Hepatocyte (in vitro differentiated cells): ENCODE results near the gene MLPH.

Source experiments
- EZH2 ChIP-seq: fragments of 200-600 bp; sonication (generic); IDR thresholded peaks from 2 replicates; pipeline ENCODE4 v1.6.1; 2016; ENCODE audit warnings: antibody characterized with exemption, mild to moderate bottlenecking, borderline replicate concordance
- EZH2phosphoT487 ChIP-seq: fragments of 200-600 bp; sonication (generic); IDR thresholded peaks from one replicate; pipeline ENCODE4 v1.6.1; 2018; ENCODE audit warnings: antibody characterized with exemption, mild to moderate bottlenecking, low read depth, moderate library complexity; ENCODE audit not compliant: unreplicated experiment, severe bottlenecking
- TF ChIP-seq, protein P1 (sequence below): fragments of 200-600 bp; sonication (generic); IDR thresholded peaks from 2 replicates; pipeline ENCODE4 v1.5.1; 2016; ENCODE audit warnings: antibody characterized with exemption, mild to moderate bottlenecking; ENCODE audit not compliant: poor library complexity

DNA sequence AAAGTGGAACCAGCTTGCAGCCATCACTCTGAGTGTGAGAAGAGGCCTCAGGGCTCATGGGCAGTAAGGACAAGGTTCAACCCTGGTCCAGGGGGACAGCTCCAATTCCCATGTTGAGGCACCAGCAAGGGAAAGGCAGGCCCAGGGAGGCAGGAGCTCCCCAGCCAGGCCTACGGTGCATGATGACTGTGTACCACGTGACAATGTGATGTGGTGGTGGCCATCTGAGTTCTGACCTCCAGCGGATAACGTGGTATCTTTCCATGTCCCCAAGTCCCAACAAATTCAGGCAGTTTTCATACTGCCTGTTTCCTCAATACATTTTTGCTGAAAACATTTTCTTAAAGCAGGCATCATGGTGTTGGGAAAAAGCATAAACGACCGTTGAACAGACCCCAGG, 36.9 kb upstream of the MLPH start:
- TF ChIP-seq, protein P1, sequence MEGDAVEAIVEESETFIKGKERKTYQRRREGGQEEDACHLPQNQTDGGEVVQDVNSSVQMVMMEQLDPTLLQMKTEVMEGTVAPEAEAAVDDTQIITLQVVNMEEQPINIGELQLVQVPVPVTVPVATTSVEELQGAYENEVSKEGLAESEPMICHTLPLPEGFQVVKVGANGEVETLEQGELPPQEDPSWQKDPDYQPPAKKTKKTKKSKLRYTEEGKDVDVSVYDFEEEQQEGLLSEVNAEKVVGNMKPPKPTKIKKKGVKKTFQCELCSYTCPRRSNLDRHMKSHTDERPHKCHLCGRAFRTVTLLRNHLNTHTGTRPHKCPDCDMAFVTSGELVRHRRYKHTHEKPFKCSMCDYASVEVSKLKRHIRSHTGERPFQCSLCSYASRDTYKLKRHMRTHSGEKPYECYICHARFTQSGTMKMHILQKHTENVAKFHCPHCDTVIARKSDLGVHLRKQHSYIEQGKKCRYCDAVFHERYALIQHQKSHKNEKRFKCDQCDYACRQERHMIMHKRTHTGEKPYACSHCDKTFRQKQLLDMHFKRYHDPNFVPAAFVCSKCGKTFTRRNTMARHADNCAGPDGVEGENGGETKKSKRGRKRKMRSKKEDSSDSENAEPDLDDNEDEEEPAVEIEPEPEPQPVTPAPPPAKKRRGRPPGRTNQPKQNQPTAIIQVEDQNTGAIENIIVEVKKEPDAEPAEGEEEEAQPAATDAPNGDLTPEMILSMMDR, result no peak
- TF ChIP-seq EZH2 (no peak), EZH2phosphoT487 (no peak)
